Measurements from ENCODE around the gene RAD54L.
"Not testable (repeated sequence)": the region's sequence is repeated elsewhere in the genome, so short reads cannot be mapped to it uniquely, and the experiment has no call there.

The RAD54L gene

GRCh38 chr1:46325285-46326076 lies 77.9 kb downstream of the RAD54L start:
- not testable (repeated sequence) for DNase-seq

Measured in GDM1 (cell line).